Mucosa of rectum (tissue), 2 donors: Measurements from ENCODE around the gene DPYSL4.

Experiments
- H3K27ac ChIP-seq, 2 donors: one replicate each; pipeline ENCODE4 v1.7.0; 2013; ENCODE audit warnings: inconsistent platforms in 2 of 2, low read depth in 2 of 2, low read length in 2 of 2
- H3K27me3 ChIP-seq, 2 donors: one replicate each; pipeline ENCODE4 v1.7.0; 2013; ENCODE audit warnings: low read length in 2 of 2; ENCODE audit not compliant: control insufficient read depth in 2 of 2, insufficient read depth in 2 of 2
- H3K36me3 ChIP-seq, 2 donors: one replicate each; pipeline ENCODE4 v1.7.0; 2013; ENCODE audit warnings: low read length in 2 of 2; ENCODE audit not compliant: control insufficient read depth in 2 of 2, insufficient read depth in 2 of 2
- H3K4me1 ChIP-seq, 2 donors: one replicate each; pipeline ENCODE4 v1.7.0; 2013; ENCODE audit warnings: low read length in 2 of 2, mild to moderate bottlenecking in 1 of 2; ENCODE audit not compliant: control insufficient read depth in 2 of 2, insufficient read depth in 2 of 2
- H3K4me3 ChIP-seq, 2 donors: one replicate each; pipeline ENCODE4 v1.7.0; 2013; ENCODE audit warnings: low read length in 2 of 2
- H3K9ac ChIP-seq, 2 donors: one replicate each; pipeline ENCODE4 v1.7.0; 2013; ENCODE audit warnings: low read length in 2 of 2, low read depth in 1 of 2, mild to moderate bottlenecking in 1 of 2
- H3K9me3 ChIP-seq, 2 donors: one replicate each; pipeline ENCODE4 v1.7.0; 2013; ENCODE audit warnings: low read length in 2 of 2; ENCODE audit not compliant: control insufficient read depth in 2 of 2
- donor health status: healthy.
- donor health status: Normal muscosa, but diverticular disease.

Gene DPYSL4

GRCh38 chr10:132236161-132236560, 49.4 kb downstream of the DPYSL4 start:
- Histone ChIP-seq H3K27ac (no peak overlapping the region), H3K4me1 (no peaks in the 10 kb centered on the region), H3K27me3 (no peaks in the 10 kb centered on the region), H3K36me3 (no peaks in the 10 kb centered on the region), H3K4me3 (no peak overlapping the region), H3K9ac (no peak overlapping the region), H3K9me3 (no peaks in the 10 kb centered on the region)

DNA sequence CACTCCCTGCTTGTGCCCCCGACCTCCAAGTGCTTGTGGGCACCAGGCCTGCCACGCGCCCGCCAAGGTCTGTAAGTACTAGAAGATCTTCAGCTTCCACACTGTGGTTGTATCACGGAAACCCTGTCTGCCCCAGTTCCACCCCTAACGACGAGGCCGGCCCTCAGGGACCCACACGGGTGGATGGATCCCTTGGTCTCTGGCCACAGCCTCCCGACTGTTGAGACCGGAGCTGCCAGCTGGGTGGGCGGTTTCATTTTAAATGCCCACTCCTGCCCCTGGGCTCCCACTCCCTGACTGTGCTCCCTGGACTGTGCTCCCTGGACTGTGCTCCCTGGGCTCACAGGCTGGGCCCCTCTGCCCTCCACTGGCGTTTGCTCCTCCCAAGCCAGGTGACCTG, 50.1 kb downstream of the DPYSL4 start:
- no peak overlapping the region for H3K4me3 ChIP-seq
- no peaks in the 10 kb centered on the region for H3K36me3 ChIP-seq
- no peaks in the 10 kb centered on the region for H3K4me1 ChIP-seq
- H3K27me3 ChIP-seq = no peaks in the 10 kb centered on the region
- H3K9ac ChIP-seq = no peak overlapping the region
- H3K27ac ChIP-seq = no peak overlapping the region
- H3K9me3 ChIP-seq = no peaks in the 10 kb centered on the region

DNA sequence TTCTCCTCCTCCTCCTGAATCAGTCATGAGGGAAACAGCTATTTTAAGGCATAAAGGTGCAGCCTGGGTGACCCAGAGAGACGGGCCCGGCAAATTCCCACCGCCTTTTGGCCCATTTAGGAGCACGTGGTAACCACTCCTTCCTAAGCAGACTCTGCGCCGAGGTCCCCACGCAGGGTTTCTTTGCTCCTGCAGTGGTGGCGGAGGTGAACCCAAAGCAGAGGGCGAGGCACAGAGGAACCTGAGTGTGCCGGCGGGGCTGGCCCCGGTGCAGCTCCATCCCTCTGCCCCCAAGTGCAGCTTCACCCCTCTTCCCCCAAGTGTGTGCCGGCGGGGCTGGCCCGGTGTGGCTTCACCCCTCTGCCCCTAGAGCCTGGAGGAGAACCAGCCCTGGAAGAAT, 50.6 kb downstream of the DPYSL4 start:
- H3K36me3 ChIP-seq = no peaks in the 10 kb centered on the region
- no peak overlapping the region for H3K9ac ChIP-seq
- no peaks in the 10 kb centered on the region for H3K4me1 ChIP-seq
- H3K4me3 ChIP-seq = no peak overlapping the region
- H3K27me3 ChIP-seq = no peaks in the 10 kb centered on the region
- H3K9me3 ChIP-seq = no peaks in the 10 kb centered on the region
- no peak overlapping the region for H3K27ac ChIP-seq

DNA sequence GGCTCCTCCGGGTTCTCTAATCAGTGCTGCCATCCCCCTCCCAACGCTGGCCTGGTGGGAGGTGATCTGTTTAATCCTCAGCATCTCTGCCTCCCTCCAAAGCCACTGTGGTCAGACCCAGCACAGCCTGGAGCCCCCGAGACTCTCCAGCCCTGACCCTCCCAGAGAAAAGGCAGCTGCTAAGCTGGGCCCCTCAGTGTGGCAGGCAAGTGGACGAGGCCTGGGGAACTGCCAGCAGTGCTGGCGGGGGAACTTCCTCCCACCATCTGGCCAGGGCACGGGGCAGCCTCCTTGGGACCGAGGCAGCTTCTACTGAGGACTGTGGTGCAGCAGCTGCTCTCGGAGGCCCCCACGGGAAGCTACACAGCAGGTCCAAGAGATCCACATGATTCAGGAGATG, 51.1 kb downstream of the DPYSL4 start:
- Histone ChIP-seq H3K9me3 (no peaks in the 10 kb centered on the region), H3K4me1 (no peaks in the 10 kb centered on the region), H3K27ac (no peak overlapping the region), H3K9ac (no peak overlapping the region), H3K4me3 (no peak overlapping the region), H3K36me3 (no peaks in the 10 kb centered on the region), H3K27me3 (no peaks in the 10 kb centered on the region)

GRCh38 chr10:132238371-132239125, 51.8 kb downstream of the DPYSL4 start:
- H3K9ac ChIP-seq = no peak overlapping the region
- H3K4me3 ChIP-seq = no peak overlapping the region
- no peaks in the 10 kb centered on the region for H3K4me1 ChIP-seq
- H3K9me3 ChIP-seq = no peaks in the 10 kb centered on the region
- H3K27ac ChIP-seq = no peak overlapping the region
- H3K36me3 ChIP-seq = no peaks in the 10 kb centered on the region
- H3K27me3 ChIP-seq = no peaks in the 10 kb centered on the region

- H3K27me3 ChIP-seq = no peaks in the 10 kb centered on the region
- no peaks in the 10 kb centered on the region for H3K4me1 ChIP-seq
- no peaks in the 10 kb centered on the region for H3K9me3 ChIP-seq
- no peak overlapping the region for H3K27ac ChIP-seq
- no peak overlapping the region for H3K9ac ChIP-seq
- no peak overlapping the region for H3K4me3 ChIP-seq
- H3K36me3 ChIP-seq = no peaks in the 10 kb centered on the region
Measured at GRCh38 chr10:132239126-132240031, 52.6 kb downstream of the DPYSL4 start.

DNA sequence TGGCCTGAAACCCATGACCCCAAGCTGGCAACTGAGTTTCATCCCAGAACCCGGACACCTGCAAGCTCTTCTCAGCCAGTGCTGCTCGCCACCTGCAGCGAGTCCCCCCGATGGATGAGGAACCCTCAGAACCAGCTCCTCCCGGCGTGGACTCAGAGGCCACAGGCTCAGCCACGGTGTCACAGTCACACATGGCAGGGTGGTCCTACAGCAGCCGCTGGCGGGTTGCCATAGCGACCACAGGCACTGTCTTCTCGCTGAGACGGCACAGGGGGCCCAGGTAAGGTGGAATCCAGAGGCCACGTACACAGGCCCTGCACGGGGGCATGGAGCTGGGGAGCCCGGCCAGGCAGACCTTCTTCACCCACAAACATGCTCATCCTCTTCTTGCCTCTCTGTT, 53.4 kb downstream of the DPYSL4 start:
- Histone ChIP-seq H3K4me3 (no peak overlapping the region), H3K4me1 (no peaks in the 10 kb centered on the region), H3K27me3 (no peaks in the 10 kb centered on the region), H3K9me3 (no peaks in the 10 kb centered on the region), H3K27ac (no peak overlapping the region), H3K36me3 (no peaks in the 10 kb centered on the region), H3K9ac (no peak overlapping the region)

- Histone ChIP-seq H3K9ac (no peak overlapping the region), H3K27me3 (no peaks in the 10 kb centered on the region), H3K4me3 (no peak overlapping the region), H3K27ac (no peak overlapping the region), H3K4me1 (no peaks in the 10 kb centered on the region), H3K9me3 (no peaks in the 10 kb centered on the region), H3K36me3 (no peaks in the 10 kb centered on the region)
Measured at GRCh38 chr10:132240581-132240980, 53.8 kb downstream of the DPYSL4 start.

DNA sequence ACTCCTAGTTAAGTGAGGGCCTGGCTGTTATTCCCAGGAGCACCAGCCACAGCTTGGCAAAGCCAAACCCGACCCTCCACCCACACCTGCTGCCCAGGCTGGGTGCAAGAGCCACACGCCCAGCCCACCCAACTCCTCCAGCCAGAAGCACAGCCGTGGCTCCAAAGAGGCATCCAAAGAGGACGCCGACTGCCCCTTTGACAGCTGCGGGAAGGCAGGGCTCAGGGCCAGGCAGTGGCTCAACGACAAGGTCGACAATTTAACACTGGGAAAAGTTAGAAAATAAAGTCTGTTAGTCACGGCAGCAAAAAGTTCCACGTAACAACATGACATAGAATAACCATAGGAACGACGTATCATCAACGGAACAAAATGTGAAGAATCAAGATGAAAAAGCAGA, 54.3 kb downstream of the DPYSL4 start:
- no peak overlapping the region for H3K9ac ChIP-seq
- H3K4me1 ChIP-seq = no peaks in the 10 kb centered on the region
- H3K36me3 ChIP-seq = no peaks in the 10 kb centered on the region
- H3K9me3 ChIP-seq = no peaks in the 10 kb centered on the region
- no peak overlapping the region for H3K27ac ChIP-seq
- no peak overlapping the region for H3K4me3 ChIP-seq
- H3K27me3 ChIP-seq = no peaks in the 10 kb centered on the region

GRCh38 chr10:132241496-132241895, 54.7 kb downstream of the DPYSL4 start:
- Histone ChIP-seq H3K9me3 (no peaks in the 10 kb centered on the region), H3K9ac (no peak overlapping the region), H3K27ac (no peak overlapping the region), H3K4me1 (no peaks in the 10 kb centered on the region), H3K27me3 (no peaks in the 10 kb centered on the region), H3K4me3 (no peak overlapping the region), H3K36me3 (no peaks in the 10 kb centered on the region)
